SU-DHL-6 (cell line): ENCODE results near the gene SAE1.

ENCODE experiments used
- H2AFZ ChIP-seq: fragments of 200-600 bp; sonication (generic); 2 replicates; pipeline ENCODE4 v1.6.1; 2014; ENCODE audit warnings: low read depth, mild to moderate bottlenecking, moderate library complexity, mixed read lengths, antibody characterized with exemption, low read length; ENCODE audit not compliant: severe bottlenecking
- H3F3A ChIP-seq: fragments of 200-600 bp; shearing (Covaris generic); 2 replicates; pipeline ENCODE4 v1.6.0; 2016; ENCODE audit warnings: antibody characterized with exemption, mild to moderate bottlenecking; ENCODE audit not compliant: insufficient read depth
- H3K27ac ChIP-seq: fragments of 200-600 bp; sonication (generic); 2 replicates; pipeline ENCODE4 v1.5.1; 2016; ENCODE audit warnings: low read depth, mild to moderate bottlenecking, low read length, moderate library complexity, mixed read lengths
- H3K27me3 ChIP-seq: fragments of 200-600 bp; sonication (generic), shearing (Covaris generic); 2 replicates; pipeline ENCODE4 v1.6.0; 2014; ENCODE audit warnings: mild to moderate bottlenecking, low read length
- H3K36me3 ChIP-seq: fragments of 200-600 bp; sonication (generic); 2 replicates; pipeline ENCODE4 v1.6.1; 2014; ENCODE audit warnings: mild to moderate bottlenecking, low read length, mixed read lengths
- H3K4me2 ChIP-seq: fragments of 300-600, 200-600 bp; shearing (Covaris generic), sonication (generic); 2 replicates; pipeline ENCODE4 v1.6.0; 2014; ENCODE audit warnings: low read length, low read depth, mild to moderate bottlenecking; ENCODE audit not compliant: poor library complexity, severe bottlenecking
- H3K4me3 ChIP-seq: fragments of 200-600 bp; sonication (generic); 2 replicates; pipeline ENCODE4 v1.5.1; 2014; ENCODE audit warnings: antibody characterized with exemption, low read length, mild to moderate bottlenecking, mixed read lengths; ENCODE audit not compliant: insufficient read depth, poor library complexity, severe bottlenecking
- H3K79me2 ChIP-seq: fragments of 200-600 bp; sonication (generic); 2 replicates; pipeline ENCODE4 v1.6.1; 2014; ENCODE audit warnings: mild to moderate bottlenecking, low read length, moderate library complexity; ENCODE audit not compliant: insufficient read depth
- H3K9ac ChIP-seq: fragments of 200-600 bp; sonication (generic); 2 replicates; pipeline ENCODE4 v1.7.0; 2014; ENCODE audit warnings: mild to moderate bottlenecking, low read length
- H3K9me2 ChIP-seq: fragments of 200-600 bp; sonication (generic); replicated peaks from 2 replicates; pipeline ENCODE4 v1.6.1; 2014; ENCODE audit warnings: low read length; ENCODE audit not compliant: insufficient read depth
- H3K9me3 ChIP-seq: fragments of 200-600 bp; sonication (generic); 2 replicates; pipeline ENCODE4 v1.6.1; 2014; ENCODE audit warnings: low read length, mixed read lengths; ENCODE audit not compliant: insufficient read depth
- H4K20me1 ChIP-seq: fragments of 200-600 bp; sonication (generic); 2 replicates; pipeline ENCODE4 v1.6.1; 2014; ENCODE audit warnings: low read depth, mild to moderate bottlenecking, antibody characterized with exemption, low read length, moderate library complexity, mixed read lengths
- EZH2phosphoT487 ChIP-seq: fragments of 200-600 bp; sonication (generic), shearing (Covaris generic); conservative IDR thresholded peaks from 2 replicates; pipeline ENCODE4 v1.6.1; 2018; ENCODE audit warnings: mild to moderate bottlenecking, antibody characterized with exemption, low read length, moderate library complexity, mixed read lengths
- TF ChIP-seq, protein P1 (sequence below): fragments of 200-600 bp; sonication (generic); IDR thresholded peaks from one replicate; pipeline ENCODE4 v1.5.1; 2017; ENCODE audit warnings: antibody characterized with exemption, mild to moderate bottlenecking, low read length, moderate library complexity; ENCODE audit not compliant: insufficient read depth, poor library complexity, severe bottlenecking

Gene SAE1

DNA sequence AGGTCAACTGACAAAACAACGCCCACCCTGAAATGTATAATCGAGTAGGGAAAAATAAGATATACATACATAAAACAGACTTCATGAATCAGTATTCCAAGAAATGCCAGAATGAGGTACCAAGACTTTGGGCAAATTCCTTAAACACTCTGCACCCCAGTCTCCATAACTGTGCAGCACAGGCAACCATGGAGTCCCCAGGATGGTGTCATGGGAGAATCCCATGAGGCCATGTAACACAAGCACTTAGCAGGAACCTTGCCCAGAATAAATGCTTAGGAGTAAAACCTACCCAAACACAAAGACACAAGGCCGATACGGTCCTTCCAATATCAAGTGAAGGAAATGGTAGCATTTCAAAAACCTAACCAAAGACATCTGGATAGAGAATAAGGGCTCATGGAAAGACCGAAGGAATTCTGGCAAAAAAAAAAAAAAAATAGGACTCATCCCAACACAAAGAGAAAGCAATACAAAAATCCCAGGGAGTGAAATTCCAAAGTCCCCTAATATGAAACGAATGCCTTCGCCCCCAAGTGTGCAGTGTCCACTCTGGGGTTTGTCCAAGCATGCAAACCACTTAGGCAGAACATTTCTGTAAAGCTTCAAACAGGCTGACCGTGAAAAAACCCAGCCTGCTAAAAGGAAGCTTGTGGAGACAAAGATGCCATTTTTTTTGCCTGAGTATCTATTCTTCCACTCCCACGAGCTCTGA lies 28.1 kb upstream of the SAE1 start:
- no peak overlapping the region for H3K9ac ChIP-seq
- H3K9me3 ChIP-seq = no peaks in the 10 kb centered on the region
- H3K27me3 ChIP-seq = no peaks in the 10 kb centered on the region
- H3K4me3 ChIP-seq = no peak overlapping the region
- peaks cover 95% of the 10 kb centered on the region for H3K79me2 ChIP-seq
- H3K4me2 ChIP-seq = no peak overlapping the region
- H2AFZ ChIP-seq = no peak overlapping the region
- no peak overlapping the region for H3K27ac ChIP-seq
- no peaks in the 10 kb centered on the region for H3K36me3 ChIP-seq
- peaks cover 13% of the 10 kb centered on the region; the same call in 1 of the 2 replicates for H4K20me1 ChIP-seq
- H3K9me2 ChIP-seq = no peaks in the 10 kb centered on the region
- H3F3A ChIP-seq = peaks cover 11% of the 10 kb centered on the region
- TF ChIP-seq EZH2phosphoT487 = no peak
- TF ChIP-seq, protein P1, sequence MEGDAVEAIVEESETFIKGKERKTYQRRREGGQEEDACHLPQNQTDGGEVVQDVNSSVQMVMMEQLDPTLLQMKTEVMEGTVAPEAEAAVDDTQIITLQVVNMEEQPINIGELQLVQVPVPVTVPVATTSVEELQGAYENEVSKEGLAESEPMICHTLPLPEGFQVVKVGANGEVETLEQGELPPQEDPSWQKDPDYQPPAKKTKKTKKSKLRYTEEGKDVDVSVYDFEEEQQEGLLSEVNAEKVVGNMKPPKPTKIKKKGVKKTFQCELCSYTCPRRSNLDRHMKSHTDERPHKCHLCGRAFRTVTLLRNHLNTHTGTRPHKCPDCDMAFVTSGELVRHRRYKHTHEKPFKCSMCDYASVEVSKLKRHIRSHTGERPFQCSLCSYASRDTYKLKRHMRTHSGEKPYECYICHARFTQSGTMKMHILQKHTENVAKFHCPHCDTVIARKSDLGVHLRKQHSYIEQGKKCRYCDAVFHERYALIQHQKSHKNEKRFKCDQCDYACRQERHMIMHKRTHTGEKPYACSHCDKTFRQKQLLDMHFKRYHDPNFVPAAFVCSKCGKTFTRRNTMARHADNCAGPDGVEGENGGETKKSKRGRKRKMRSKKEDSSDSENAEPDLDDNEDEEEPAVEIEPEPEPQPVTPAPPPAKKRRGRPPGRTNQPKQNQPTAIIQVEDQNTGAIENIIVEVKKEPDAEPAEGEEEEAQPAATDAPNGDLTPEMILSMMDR = no peak

DNA sequence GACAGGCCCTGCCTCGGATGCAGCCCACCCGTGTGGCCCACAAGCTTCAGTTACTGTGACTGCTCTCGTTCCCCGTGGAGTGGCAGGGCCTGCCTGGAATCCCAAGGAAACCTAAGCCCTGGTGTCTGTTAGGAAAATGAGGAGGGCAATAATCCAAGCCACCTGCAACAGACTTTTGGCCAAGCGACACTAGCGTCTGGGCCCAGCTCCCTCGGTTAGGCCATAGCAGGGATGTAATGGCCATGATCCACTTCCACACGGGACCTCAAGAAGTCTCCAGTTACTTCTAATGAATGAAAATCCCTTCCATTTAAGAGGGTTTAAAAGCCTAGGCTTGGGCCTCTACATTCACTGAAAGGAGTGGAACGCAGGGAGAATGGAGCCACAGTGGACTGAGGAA lies 26.0 kb upstream of the SAE1 start:
- Histone ChIP-seq H3F3A (peaks cover 32% of the 10 kb centered on the region), H3K9ac (no peak overlapping the region), H3K27me3 (no peaks in the 10 kb centered on the region), H2AFZ (no peak overlapping the region), H3K9me3 (no peaks in the 10 kb centered on the region), H3K36me3 (peaks cover 3% of the 10 kb centered on the region; the same call in 1 of the 2 replicates), H3K4me3 (no peak overlapping the region), H3K79me2 (peaks cover 93% of the 10 kb centered on the region), H4K20me1 (peaks cover 12% of the 10 kb centered on the region; the same call in 1 of the 2 replicates), H3K9me2 (no peaks in the 10 kb centered on the region), H3K27ac (no peak overlapping the region), H3K4me2 (no peak overlapping the region)
- TF ChIP-seq, protein P1 = no peak
- TF ChIP-seq EZH2phosphoT487 = no peak

DNA sequence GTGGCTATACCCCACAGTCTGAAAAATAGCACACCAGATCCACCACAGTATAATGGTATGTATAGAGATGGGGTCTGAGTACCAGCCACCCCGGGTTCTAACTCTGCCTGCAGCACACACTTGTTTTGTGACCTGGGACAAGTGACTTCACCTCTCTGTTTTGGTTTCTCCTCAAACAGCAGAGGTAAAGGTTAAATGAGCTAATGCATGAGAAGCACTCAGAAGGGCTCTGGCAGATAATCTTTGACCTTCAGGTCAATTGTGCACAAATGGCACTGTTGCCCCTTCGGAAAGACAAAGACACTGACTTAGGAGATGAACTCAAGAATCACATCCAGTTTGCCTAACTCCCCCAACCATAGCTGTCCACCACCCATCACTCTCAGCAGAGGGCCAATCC lies 24.8 kb upstream of the SAE1 start:
- Histone ChIP-seq H3K27me3 (no peaks in the 10 kb centered on the region), H4K20me1 (0 out of 2 replicates have a peak, but pooled peaks cover 5% of the 10 kb centered on the region), H3K36me3 (peaks cover 11% of the 10 kb centered on the region; the same call in 1 of the 2 replicates), H3K9me3 (no peaks in the 10 kb centered on the region), H3K4me3 (no peak overlapping the region), H3K9me2 (no peaks in the 10 kb centered on the region), H3K4me2 (no peak overlapping the region), H3K27ac (no peak overlapping the region), H3F3A (peaks cover 44% of the 10 kb centered on the region), H2AFZ (no peak overlapping the region), H3K79me2 (peaks cover 93% of the 10 kb centered on the region), H3K9ac (no peak overlapping the region)
- no peak for TF ChIP-seq EZH2phosphoT487
- TF ChIP-seq, protein P1 = no peak
